Stimulated activated effector memory CD8-positive, alpha-beta T cell treated with anti-CD3 and anti-CD28 coated beads, Interleukin-12 subunit alpha, Interleukin-12 subunit beta, amount 100 ng/mL, for 72 hours (primary cell): ENCODE measurements around the gene SUGCT.
"Not testable (repeated sequence)": the region's sequence is repeated elsewhere in the genome, so short reads cannot be mapped to it uniquely, and the experiment has no call there.

Experiments
- ATAC-seq: fragments of 150-1000 bp; cut with Tn5 transposase; 2 replicates; pipeline ENCODE4 v1.10.0; 2021
- DNase-seq, 2 donors: peaks; one replicate each; pipeline ENCODE4 v3.0.0; 2021 to 2022; ENCODE audit warnings: low spot score in 2 of 2
- H3K27ac Mint-ChIP-seq: one replicate; pipeline ENCODE4 v1.8.0; 2022; ENCODE audit warnings: mild to moderate bottlenecking, mixed read lengths
- H3K36me3 Mint-ChIP-seq: one replicate; pipeline ENCODE4 v1.8.0; 2022; ENCODE audit warnings: mild to moderate bottlenecking, mixed read lengths
- H3K4me1 Mint-ChIP-seq: one replicate; pipeline ENCODE4 v1.8.0; 2022; ENCODE audit warnings: mixed read lengths
- H3K4me3 Mint-ChIP-seq: one replicate; pipeline ENCODE4 v1.8.0; 2022; ENCODE audit warnings: mild to moderate bottlenecking, mixed read lengths
- H3K9me3 Mint-ChIP-seq: one replicate; pipeline ENCODE4 v1.8.0; 2022; ENCODE audit warnings: mixed read lengths

SUGCT gene

GRCh38 chr7:40587419-40587818 is 452.6 kb downstream of the SUGCT start:
- H3K9me3 Mint-ChIP-seq: peaks cover 14% of the 10 kb centered on the region
- H3K27ac Mint-ChIP-seq: no peak overlapping the region
- H3K4me3 Mint-ChIP-seq: no peak overlapping the region
- H3K4me1 Mint-ChIP-seq: no peaks in the 10 kb centered on the region
- ATAC-seq (no peak), DNase-seq (no peak)
- H3K36me3 Mint-ChIP-seq: no peaks in the 10 kb centered on the region

- peaks cover 22% of the 10 kb centered on the region for H3K9me3 Mint-ChIP-seq
- no peaks in the 10 kb centered on the region for H3K36me3 Mint-ChIP-seq
- no peak overlapping the region for H3K27ac Mint-ChIP-seq
- ATAC-seq (no peak), DNase-seq (no peak)
- H3K4me3 Mint-ChIP-seq: no peak overlapping the region
- H3K4me1 Mint-ChIP-seq: no peaks in the 10 kb centered on the region
These were observed 460.3 kb downstream of the SUGCT start for GRCh38 chr7:40595129-40595528.

GRCh38 chr7:40595832-40596231 is 461.0 kb downstream of the SUGCT start:
- no peak for DNase-seq
- Mint-ChIP-seq H3K36me3 (no peaks in the 10 kb centered on the region), H3K4me3 (no peak overlapping the region), H3K4me1 (no peaks in the 10 kb centered on the region), H3K9me3 (peaks cover 25% of the 10 kb centered on the region), H3K27ac (no peak overlapping the region)
- no peak for ATAC-seq

- no peak for ATAC-seq
- Mint-ChIP-seq H3K36me3 (no peaks in the 10 kb centered on the region), H3K9me3 (peaks cover 21% of the 10 kb centered on the region), H3K27ac (no peak overlapping the region), H3K4me3 (no peak overlapping the region), H3K4me1 (no peaks in the 10 kb centered on the region)
- DNase-seq: no peak
These were observed 462.7 kb downstream of the SUGCT start for GRCh38 chr7:40597517-40597916.

GRCh38 chr7:40598915-40599314 is 464.1 kb downstream of the SUGCT start:
- H3K27ac Mint-ChIP-seq: no peak overlapping the region
- no peaks in the 10 kb centered on the region for H3K36me3 Mint-ChIP-seq
- peaks cover 21% of the 10 kb centered on the region for H3K9me3 Mint-ChIP-seq
- H3K4me1 Mint-ChIP-seq: no peaks in the 10 kb centered on the region
- no peak for DNase-seq
- no peak for ATAC-seq
- H3K4me3 Mint-ChIP-seq: no peak overlapping the region

- ATAC-seq: no peak
- no peak overlapping the region for H3K27ac Mint-ChIP-seq
- H3K36me3 Mint-ChIP-seq: no peaks in the 10 kb centered on the region
- H3K4me3 Mint-ChIP-seq: no peak overlapping the region
- peaks cover 22% of the 10 kb centered on the region for H3K9me3 Mint-ChIP-seq
- no peak for DNase-seq
- no peaks in the 10 kb centered on the region for H3K4me1 Mint-ChIP-seq
These were observed 465.0 kb downstream of the SUGCT start for GRCh38 chr7:40599836-40600235.

GRCh38 chr7:40602351-40602750 is 467.5 kb downstream of the SUGCT start:
- H3K36me3 Mint-ChIP-seq, H3K4me1 Mint-ChIP-seq, ATAC-seq, H3K4me3 Mint-ChIP-seq, H3K27ac Mint-ChIP-seq, DNase-seq: not testable (repeated sequence)
- peaks cover 28% of the 10 kb centered on the region for H3K9me3 Mint-ChIP-seq

- no peaks in the 10 kb centered on the region for H3K36me3 Mint-ChIP-seq
- no peak for ATAC-seq
- no peak overlapping the region for H3K4me3 Mint-ChIP-seq
- no peak overlapping the region for H3K27ac Mint-ChIP-seq
- DNase-seq: no peak
- H3K9me3 Mint-ChIP-seq: peaks cover 23% of the 10 kb centered on the region
- H3K4me1 Mint-ChIP-seq: no peaks in the 10 kb centered on the region
These were observed 470.0 kb downstream of the SUGCT start for GRCh38 chr7:40604601-40605438.

- ATAC-seq (no peak), DNase-seq (no peak)
- Mint-ChIP-seq H3K4me3 (no peak overlapping the region), H3K4me1 (no peaks in the 10 kb centered on the region), H3K36me3 (no peaks in the 10 kb centered on the region), H3K27ac (no peak overlapping the region), H3K9me3 (peaks cover 22% of the 10 kb centered on the region)
These were observed 473.7 kb downstream of the SUGCT start for GRCh38 chr7:40608321-40609075.

- H3K36me3 Mint-ChIP-seq: no peaks in the 10 kb centered on the region
- no peak for ATAC-seq
- H3K27ac Mint-ChIP-seq: no peak overlapping the region
- no peak for DNase-seq
- H3K9me3 Mint-ChIP-seq: peaks cover 21% of the 10 kb centered on the region
- no peaks in the 10 kb centered on the region for H3K4me1 Mint-ChIP-seq
- no peak overlapping the region for H3K4me3 Mint-ChIP-seq
These were observed 475.7 kb downstream of the SUGCT start for GRCh38 chr7:40610461-40610860.

- H3K4me1 Mint-ChIP-seq: no peaks in the 10 kb centered on the region
- no peak overlapping the region for H3K27ac Mint-ChIP-seq
- peaks cover 13% of the 10 kb centered on the region for H3K9me3 Mint-ChIP-seq
- H3K36me3 Mint-ChIP-seq: no peaks in the 10 kb centered on the region
- no peak overlapping the region for H3K4me3 Mint-ChIP-seq
- DNase-seq (no peak), ATAC-seq (no peak)
These were observed 476.5 kb downstream of the SUGCT start for GRCh38 chr7:40611095-40611871.

- Mint-ChIP-seq H3K36me3 (no peaks in the 10 kb centered on the region), H3K9me3 (peaks cover 13% of the 10 kb centered on the region), H3K27ac (no peak overlapping the region), H3K4me3 (no peak overlapping the region), H3K4me1 (no peaks in the 10 kb centered on the region)
- DNase-seq (no peak), ATAC-seq (no peak)
These were observed 477.5 kb downstream of the SUGCT start for GRCh38 chr7:40612298-40612697.

- DNase-seq (no peak), ATAC-seq (no peak)
- Mint-ChIP-seq H3K36me3 (no peaks in the 10 kb centered on the region), H3K27ac (no peak overlapping the region), H3K4me1 (no peaks in the 10 kb centered on the region), H3K9me3 (peaks cover 16% of the 10 kb centered on the region), H3K4me3 (no peak overlapping the region)
These were observed 484.8 kb downstream of the SUGCT start for GRCh38 chr7:40619647-40620046.

GRCh38 chr7:40621592-40621998 is 486.8 kb downstream of the SUGCT start:
- H3K4me1 Mint-ChIP-seq: no peaks in the 10 kb centered on the region
- DNase-seq (no peak), ATAC-seq (no peak)
- H3K36me3 Mint-ChIP-seq: no peaks in the 10 kb centered on the region
- no peak overlapping the region for H3K27ac Mint-ChIP-seq
- no peak overlapping the region for H3K4me3 Mint-ChIP-seq
- peaks cover 25% of the 10 kb centered on the region for H3K9me3 Mint-ChIP-seq

- no peaks in the 10 kb centered on the region for H3K36me3 Mint-ChIP-seq
- H3K9me3 Mint-ChIP-seq: peaks cover 29% of the 10 kb centered on the region
- no peak overlapping the region for H3K27ac Mint-ChIP-seq
- DNase-seq (no peak), ATAC-seq (no peak)
- H3K4me1 Mint-ChIP-seq: no peaks in the 10 kb centered on the region
- no peak overlapping the region for H3K4me3 Mint-ChIP-seq
These were observed 488.2 kb downstream of the SUGCT start for GRCh38 chr7:40622941-40623501.
